Panc1 (cell line): ENCODE results near the gene PPIB. TPM values are rescaled to one million over a fixed set of nuclear protein-coding genes. Genes with fewer than 3 reads are reported as not detected.

ENCODE experiments used
- ATAC-seq: fragments of 200-7000 bp; cut with Tn5 transposase; 2 replicates; pipeline ENCODE4 v1.9.1; 2020; ENCODE audit warnings: mild to moderate bottlenecking, moderate library complexity
- BruUV-seq: library from RNA; stranded (reverse); fragments of 400-500 nt; replicated peaks from 2 replicates; lab custom pipeline; 2021; lab: Mats Ljungman, UMichigan
- CTCF ChIA-PET: fragments of 300-600 bp; sonication (Branson Sonifier 250); formaldehyde crosslinking; loops from one replicate; lab custom pipeline; 2022; ENCODE audit warnings: antibody characterized with exemption; lab: Charles Lee
- POLR2A ChIA-PET: fragments of 300-600 bp; sonication (Branson Sonifier 250); formaldehyde crosslinking; loops from one replicate; lab custom pipeline; 2022; ENCODE audit warnings: antibody characterized with exemption; lab: Charles Lee
- DNase-seq: peaks from one replicate; pipeline ENCODE4 v3.0.0-alpha.2; 2010; ENCODE audit warnings: low read depth, low spot score
- H3K27ac ChIP-seq: 2 replicates; pipeline ENCODE4 v1.5.1; 2011; ENCODE audit warnings: mild to moderate bottlenecking, low read length, inconsistent platforms
- H3K27me3 ChIP-seq: fragments of 200-500 bp; sonication (Bioruptor generic); 2 replicates; pipeline ENCODE4 v1.6.0; 2014; ENCODE audit warnings: low read length, inconsistent platforms; ENCODE audit not compliant: control insufficient read depth, insufficient read depth
- H3K36me3 ChIP-seq: fragments of 200-500 bp; sonication (Bioruptor generic); 2 replicates; pipeline ENCODE4 v1.5.1; 2014; ENCODE audit warnings: inconsistent platforms, mild to moderate bottlenecking, low read length, moderate library complexity; ENCODE audit not compliant: control insufficient read depth, insufficient read depth
- H3K4me1 ChIP-seq: 2 replicates; pipeline ENCODE4 v1.5.1; 2011; ENCODE audit warnings: inconsistent platforms, mild to moderate bottlenecking, low read length, moderate library complexity; ENCODE audit not compliant: control insufficient read depth, insufficient read depth
- H3K4me3 ChIP-seq, 2 experiments: 2 replicates each; pipeline ENCODE4 v1.5.1; 2011 to 2012; ENCODE audit warnings: low read depth in 2 of 2, low read length in 2 of 2, mild to moderate bottlenecking in 2 of 2, inconsistent platforms in 1 of 2, moderate library complexity in 1 of 2
- H3K9me3 ChIP-seq: fragments of 200-500 bp; sonication (Bioruptor generic); 2 replicates; pipeline ENCODE4 v1.5.1; 2014; ENCODE audit warnings: low read depth, mild to moderate bottlenecking, inconsistent platforms, low read length, moderate library complexity; ENCODE audit not compliant: control insufficient read depth, insufficient read depth
- CTCF ChIP-seq: fragments of 450-650 bp; IDR thresholded peaks from 2 replicates; pipeline ENCODE4 v1.5.1; 2017; ENCODE audit warnings: mild to moderate bottlenecking
- POLR2AphosphoS5 ChIP-seq: IDR thresholded peaks from 2 replicates; pipeline ENCODE4 v1.6.1; 2012; ENCODE audit warnings: mild to moderate bottlenecking, low read depth, low read length, moderate library complexity
- REST ChIP-seq, 2 experiments: IDR thresholded peaks; 2 replicates each; pipeline ENCODE4 v1.6.1; 2011 to 2012; ENCODE audit warnings: low read depth in 2 of 2, control low read depth in 1 of 2, low read length in 1 of 2, mild to moderate bottlenecking in 1 of 2, moderate library complexity in 1 of 2; ENCODE audit not compliant: insufficient read depth in 1 of 2
- SIN3A ChIP-seq: IDR thresholded peaks from 2 replicates; pipeline ENCODE4 v1.6.1; 2012; ENCODE audit warnings: low read depth, mild to moderate bottlenecking, low read length, moderate library complexity, borderline replicate concordance; ENCODE audit not compliant: insufficient read depth
- TCF7L2 ChIP-seq: IDR thresholded peaks from 2 replicates; pipeline ENCODE4 v1.6.1; 2011; ENCODE audit warnings: mild to moderate bottlenecking, low read depth, low read length, inconsistent platforms
- in situ Hi-C: cut with HindIII; loops from 2 replicates; pipeline ENCODE4 v1.10.0; 2016; ENCODE audit warnings: low sequenced_read_pairs, low pct_unique_long_range_greater_than_20kb
- intact Hi-C: fragments of 100-400 bp; cut with micrococcal nuclease; formaldehyde crosslinking; loops from one replicate; pipeline ENCODE4 v1.10.0; 2022; ENCODE audit not compliant: unreplicated experiment
- total RNA-seq: library from RNA; stranded (reverse); gene quantifications from one replicate; pipeline ENCODE4 v1.2.1, GENCODE V29; 2021; ENCODE audit not compliant: unreplicated experiment

Gene PPIB
- total RNA-seq, 1 experiment from 2014 or later = 407 TPM

- Histone ChIP-seq H3K27ac (no peak overlapping the region), H3K27me3 (no peaks in the 10 kb centered on the region), H3K4me1 (no peaks in the 10 kb centered on the region), H3K9me3 (no peaks in the 10 kb centered on the region), H3K4me3 (no peak overlapping the region), H3K36me3 (0 out of 2 replicates have a peak, but pooled peaks cover 7% of the 10 kb centered on the region)
- DNase-seq = no peak
- ChIA-PET CTCF (interaction anchor here (0.6 to 0.7 kb wide), 2 partner anchors 35 to 159 kb away, joined by 4 read pairs; no protein-coding TSS in a partner anchor), POLR2A (no interaction called here)
- BruUV-seq = no TSS peak
- TF ChIP-seq SIN3A = no peak
- TF ChIP-seq POLR2AphosphoS5 = no peak
- intact Hi-C loops = no loop called here
- in situ Hi-C loops = no loop called here
- ATAC-seq = no peak
Observed at GRCh38 chr15:64187396-64188191, 24.8 kb upstream of the PPIB start.

- no peak overlapping the region for H3K4me3 ChIP-seq
- ATAC-seq (no peak), DNase-seq (no peak)
- no TSS peak for BruUV-seq
- in situ Hi-C loops = no loop called here
- H3K27me3 ChIP-seq = no peaks in the 10 kb centered on the region
- H3K36me3 ChIP-seq = 0 out of 2 replicates have a peak, but pooled peaks cover 7% of the 10 kb centered on the region
- POLR2A ChIA-PET = interaction anchor here (0.7 kb wide), 2 partner anchors 10 to 110 kb away, joined by 8 read pairs; no protein-coding TSS in a partner anchor
- intact Hi-C loops = no loop called here
- no peaks in the 10 kb centered on the region for H3K9me3 ChIP-seq
- CTCF ChIA-PET = no interaction called here
- no peak overlapping the region for H3K27ac ChIP-seq
- TF ChIP-seq POLR2AphosphoS5 (no peak), REST (IDR thresholded peaks at IDR 0.05; ENCODE audit: insufficient read depth in 1 of 2, low read depth in 2 of 2, low read length in 1 of 2) (no peak), TCF7L2 (no peak), SIN3A (no peak), CTCF (no peak)
- H3K4me1 ChIP-seq = no peaks in the 10 kb centered on the region
Observed at GRCh38 chr15:64185146-64185911, 22.5 kb upstream of the PPIB start.
